ENCODE results near the gene SDR9C7.
"Not testable (repeated sequence)": the region's sequence is repeated elsewhere in the genome, so short reads cannot be mapped to it uniquely, and the experiment has no call there.

The SDR9C7 gene

GRCh38 chr12:56880125-56880992 lies 53.8 kb downstream of the SDR9C7 start:
- FAIRE-seq (no peak), DNase-seq (ENCODE audit: insufficient read length, low spot score) (no peak)

GRCh38 chr12:56879240-56880124 lies 54.7 kb downstream of the SDR9C7 start:
- DNase-seq (ENCODE audit: insufficient read length, low spot score); FAIRE-seq: not testable (repeated sequence)

DNA sequence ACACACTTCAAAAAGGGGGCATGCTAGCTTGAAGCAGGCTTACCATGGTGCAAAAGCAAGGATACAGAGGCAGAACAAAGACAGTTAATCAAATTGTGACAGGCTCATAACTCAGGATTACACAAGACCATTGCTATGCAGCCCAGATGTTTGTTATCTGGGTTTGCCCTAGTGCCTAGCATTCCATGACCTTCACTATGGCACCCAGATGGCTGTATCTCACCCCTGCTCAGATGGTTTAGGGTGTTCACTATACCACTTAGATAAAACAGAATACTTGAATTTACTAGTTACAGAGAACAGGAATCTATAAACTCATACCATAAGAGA lies 56.2 kb downstream of the SDR9C7 start:
- no peak for FAIRE-seq
- DNase-seq (ENCODE audit: insufficient read length, low spot score): no peak

- DNase-seq (ENCODE audit: insufficient read length, low spot score): no peak
- FAIRE-seq: no peak
These were observed 56.8 kb downstream of the SDR9C7 start for GRCh38 chr12:56877195-56878009.

GRCh38 chr12:56874821-56875220 lies 59.4 kb downstream of the SDR9C7 start:
- FAIRE-seq: no peak

GRCh38 chr12:56873382-56873781 lies 60.8 kb downstream of the SDR9C7 start:
- FAIRE-seq (no peak), DNase-seq (ENCODE audit: insufficient read length, low spot score) (no peak)

More at GRCh38 chr12:56874821-56875220, 59.4 kb downstream of the SDR9C7 start:
- no peak for DNase-seq (ENCODE audit: insufficient read length, low spot score)

Data from GM19239 (cell line).